IMR-90 (cell line): Measurements from ENCODE around the gene SMIM22. TPM values are rescaled to one million over a fixed set of nuclear protein-coding genes. Genes with fewer than 3 reads are reported as not detected.

Experiments used
- ATAC-seq: fragments of 200-7000 bp; cut with Tn5 transposase; 2 replicates; pipeline ENCODE4 v1.9.1; 2020; ENCODE audit warnings: low read depth, mild to moderate bottlenecking, moderate library complexity
- BruUV-seq: library from RNA; stranded (reverse); fragments of 400-500 nt; replicated peaks from 2 replicates; lab custom pipeline; 2021; lab: Mats Ljungman, UMichigan
- CTCF ChIA-PET: fragments of 300-600 bp; formaldehyde crosslinking; extraction: SDS; loops from one replicate; lab custom pipeline; 2021; ENCODE audit warnings: antibody characterized with exemption; lab: Yijun Ruan, JAX
- POLR2A ChIA-PET: fragments of 300-600 bp; sonication (Branson Sonifier 250); formaldehyde crosslinking; loops from one replicate; lab custom pipeline; 2022; ENCODE audit warnings: antibody characterized with exemption; ENCODE audit not compliant: unreplicated experiment; lab: Charles Lee
- DNase-seq: peaks from one replicate; pipeline ENCODE4 v3.0.0; 2013
- H2AFZ ChIP-seq: replicated peaks from 2 replicates; pipeline ENCODE3; 2013; ENCODE audit warnings: low read length, mild to moderate bottlenecking; ENCODE audit not compliant: poor library complexity
- H2AK5ac ChIP-seq: 2 replicates; pipeline ENCODE4 v1.6.1; 2013; ENCODE audit warnings: low read depth, low read length, inconsistent platforms
- H2AK9ac ChIP-seq: replicated peaks from 2 replicates; pipeline ENCODE3; 2013; ENCODE audit warnings: mild to moderate bottlenecking, low read depth, low read length, moderate library complexity; ENCODE audit not compliant: poor library complexity
- H2BK120ac ChIP-seq: 2 replicates; pipeline ENCODE4 v1.6.1; 2013; ENCODE audit warnings: low read depth, low read length, inconsistent platforms
- H2BK15ac ChIP-seq: 3 replicates; pipeline ENCODE4 v1.6.1; 2013; ENCODE audit warnings: low read depth, low read length, inconsistent platforms
- H2BK20ac ChIP-seq: 2 replicates; pipeline ENCODE4 v1.6.1; 2013; ENCODE audit warnings: low read depth, mild to moderate bottlenecking, inconsistent platforms, low read length, moderate library complexity
- H2BK5ac ChIP-seq: 2 replicates; pipeline ENCODE4 v1.6.1; 2013; ENCODE audit warnings: mild to moderate bottlenecking, low read depth, low read length, inconsistent platforms; ENCODE audit not compliant: poor library complexity, severe bottlenecking
- H3K14ac ChIP-seq: replicated peaks from 2 replicates; pipeline ENCODE4 v1.6.1; 2013; ENCODE audit warnings: low read depth, low read length, inconsistent platforms
- H3K18ac ChIP-seq: 2 replicates; pipeline ENCODE4 v1.6.1; 2013; ENCODE audit warnings: low read depth, low read length, control low read depth
- H3K23ac ChIP-seq: 2 replicates; pipeline ENCODE4 v1.6.1; 2013; ENCODE audit warnings: low read depth, low read length, inconsistent platforms
- H3K27ac ChIP-seq: 2 replicates; pipeline ENCODE4 v1.5.1; 2013; ENCODE audit warnings: mild to moderate bottlenecking, control low read depth, low read length; ENCODE audit not compliant: insufficient read depth
- H3K27me3 ChIP-seq: 2 replicates; pipeline ENCODE4 v1.6.1; 2013; ENCODE audit warnings: low read length; ENCODE audit not compliant: control insufficient read depth, insufficient read depth
- H3K36me3 ChIP-seq: 2 replicates; pipeline ENCODE4 v1.6.1; 2013; ENCODE audit warnings: low read length, mixed read lengths; ENCODE audit not compliant: control insufficient read depth, insufficient read depth
- H3K4ac ChIP-seq: 2 replicates; pipeline ENCODE4 v1.6.1; 2013; ENCODE audit warnings: low read depth, low read length, inconsistent platforms
- H3K4me1 ChIP-seq: 2 replicates; pipeline ENCODE4 v1.6.1; 2013; ENCODE audit warnings: low read length, mixed read lengths; ENCODE audit not compliant: control insufficient read depth, insufficient read depth
- H3K4me2 ChIP-seq: 2 replicates; pipeline ENCODE4 v1.6.1; 2013; ENCODE audit warnings: low read depth, mild to moderate bottlenecking, control low read depth, low read length, moderate library complexity
- H3K4me3 ChIP-seq: 2 replicates; pipeline ENCODE4 v1.5.1; 2013; ENCODE audit warnings: low read depth, mild to moderate bottlenecking, control low read depth, low read length, moderate library complexity; ENCODE audit not compliant: insufficient read depth
- H3K56ac ChIP-seq: 2 replicates; pipeline ENCODE4 v1.6.1; 2013; ENCODE audit warnings: low read length, inconsistent platforms; ENCODE audit not compliant: insufficient read depth; ENCODE audit errors: extremely low read depth
- H3K79me1 ChIP-seq, 2 experiments: 2 replicates each; pipeline ENCODE4 v1.6.1; 2013; ENCODE audit warnings: low read length in 2 of 2, inconsistent platforms in 1 of 2, low read depth in 1 of 2
- H3K9ac ChIP-seq: 2 replicates; pipeline ENCODE4 v1.6.1; 2013; ENCODE audit warnings: low read depth, low read length, control low read depth
- H3K9me1 ChIP-seq: 2 replicates; pipeline ENCODE4 v1.6.1; 2013; ENCODE audit warnings: low read length, inconsistent platforms; ENCODE audit not compliant: insufficient read depth
- H3K9me3 ChIP-seq: 2 replicates; pipeline ENCODE4 v1.6.1; 2013; ENCODE audit warnings: low read length; ENCODE audit not compliant: control insufficient read depth, insufficient read depth
- H4K20me1 ChIP-seq: 2 replicates; pipeline ENCODE4 v1.6.1; 2013; ENCODE audit warnings: low read length, inconsistent platforms; ENCODE audit not compliant: insufficient read depth
- H4K5ac ChIP-seq: 2 replicates; pipeline ENCODE4 v1.6.1; 2013; ENCODE audit warnings: mild to moderate bottlenecking, low read depth, low read length, control low read depth
- H4K8ac ChIP-seq, 2 experiments: 2 replicates each; pipeline ENCODE4 v1.6.1; 2013; ENCODE audit warnings: low read depth in 2 of 2, low read length in 2 of 2, control low read depth in 1 of 2, inconsistent platforms in 1 of 2
- H4K91ac ChIP-seq: 2 replicates; pipeline ENCODE4 v1.6.1; 2013; ENCODE audit warnings: low read depth, low read length, inconsistent platforms; ENCODE audit not compliant: insufficient read depth
- CEBPB ChIP-seq: IDR thresholded peaks from 2 replicates; pipeline ENCODE4 v1.6.1; 2012; ENCODE audit warnings: low read depth, low read length, improper control_type of control experiment
- FOS ChIP-seq: fragments of 150-350 bp; IDR thresholded peaks from 2 replicates; pipeline ENCODE4 v1.6.1; 2016; ENCODE audit warnings: low read depth, low read length
- MXI1 ChIP-seq: IDR thresholded peaks from 2 replicates; pipeline ENCODE4 v1.6.1; 2012; ENCODE audit warnings: low read depth, mild to moderate bottlenecking, low read length, moderate library complexity, borderline replicate concordance
- WGBS, 2 experiments: methylation state at CpG; one replicate each; pipeline versions ENCODE4 v1.1.5 to v1.1.7; 2013; ENCODE audit warnings: missing lambda C conversion rate in 2 of 2; ENCODE audit not compliant: insufficient read length in 1 of 2; ENCODE audit errors: extremely low coverage in 2 of 2; 5-methylcytosine and 5-hydroxymethylcytosine counted together
- dilution Hi-C: fragments of 300-500 bp; cut with HindIII; formaldehyde crosslinking; loops from one replicate; pipeline ENCODE4 v1.14.3; 2018; ENCODE audit warnings: low sequenced_read_pairs; ENCODE audit not compliant: unreplicated experiment
- in situ Hi-C: fragments of 300-500 bp; cut with MboI; formaldehyde crosslinking; loops from 3 replicates; pipeline ENCODE4 v1.14.3; 2019; ENCODE audit warnings: low sequenced_read_pairs, inconsistent platforms, mixed read lengths
- intact Hi-C: fragments of 100-400 bp; cut with micrococcal nuclease; formaldehyde crosslinking; loops from 2 replicates; pipeline ENCODE4 v1.10.0; 2022
- polyA plus RNA-seq, 3 experiments: library from polyadenylated mRNA; depleted of rRNA; stranded (reverse); fragments of >200 nt; gene quantifications; 2 replicates each; pipeline ENCODE4 v1.2.3, GENCODE V29; 2012; ENCODE audit warnings: low replicate concordance in 1 of 3
- total RNA-seq: library from RNA; depleted of rRNA; stranded (reverse); fragments of >200 nt; gene quantifications from 2 replicates; pipeline ENCODE4 v1.2.3, GENCODE V29; 2012

SMIM22 gene
- total and polyA plus RNA-seq, 2 of the 4 experiments (the other 2 are of a cell fraction) = not detected

DNA sequence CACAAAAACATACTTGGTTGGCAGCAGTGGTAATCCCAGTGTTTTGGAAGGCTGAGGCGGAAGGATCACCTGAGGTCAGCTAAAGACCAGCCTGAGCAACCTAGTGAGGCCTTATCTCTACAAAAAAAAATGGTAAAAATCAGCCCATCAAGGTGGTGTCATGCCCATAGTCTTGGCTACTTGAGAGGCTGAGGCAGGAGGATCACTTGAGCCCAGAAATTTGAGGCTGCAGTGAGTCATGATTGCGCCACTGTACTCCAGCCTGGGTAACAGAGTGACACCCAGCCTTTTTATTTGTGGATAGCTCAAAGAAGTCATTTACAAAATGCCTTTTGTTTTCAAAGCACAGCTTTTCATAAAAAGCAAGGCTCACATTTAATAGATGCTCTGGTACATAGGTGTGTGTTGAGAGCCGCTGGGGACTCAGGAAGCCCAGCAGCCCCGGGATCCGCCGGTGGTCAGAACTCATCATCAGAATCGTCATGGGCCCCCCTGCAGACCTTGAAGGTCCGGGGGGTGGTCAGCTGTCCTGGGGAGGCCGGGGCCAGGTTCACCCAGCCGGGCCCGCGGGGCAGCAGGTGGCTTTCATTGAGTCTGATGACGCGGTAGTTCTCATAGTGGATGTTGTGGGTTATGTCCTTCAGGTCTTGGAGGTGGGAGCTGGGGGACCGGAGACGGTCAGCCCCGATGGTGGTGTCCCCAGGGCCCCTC lies 17.7 kb upstream of the SMIM22 start:
- WGBS, 2 experiments = 66% methylated on average over 7 of the region's 17 CpGs; no CpG with 5 or more reads in 1 of the 2 experiments
- H2BK20ac ChIP-seq = no peak overlapping the region
- ChIA-PET CTCF (no interaction called here), POLR2A (no interaction called here)
- no peak overlapping the region for H4K8ac ChIP-seq
- H3K79me1 ChIP-seq = no peaks in the 10 kb centered on the region
- H2AK9ac ChIP-seq = no peak overlapping the region
- H3K56ac ChIP-seq = no peak overlapping the region
- H2AK5ac ChIP-seq = no peak overlapping the region
- no TSS peak for BruUV-seq
- DNase-seq (no peak), ATAC-seq (no peak)
- in situ Hi-C loops (no loop called here), dilution Hi-C loops (no loop called here), intact Hi-C loops (no loop called here)
- H3K9ac ChIP-seq = no peak overlapping the region
- no peak overlapping the region for H4K91ac ChIP-seq
- H2BK120ac ChIP-seq = no peak overlapping the region
- H3K14ac ChIP-seq = no peak overlapping the region
- no peaks in the 10 kb centered on the region for H3K9me3 ChIP-seq
- H2BK5ac ChIP-seq = no peak overlapping the region
- no peak overlapping the region for H3K4ac ChIP-seq
- no peaks in the 10 kb centered on the region for H4K20me1 ChIP-seq
- no peak overlapping the region for H3K18ac ChIP-seq
- H3K4me3 ChIP-seq = no peak overlapping the region
- no peaks in the 10 kb centered on the region for H3K9me1 ChIP-seq
- no peak overlapping the region for H3K23ac ChIP-seq
- no peaks in the 10 kb centered on the region for H3K36me3 ChIP-seq
- TF ChIP-seq FOS (no peak), CEBPB (peak; percentile 45), MXI1 (no peak)
- no peak overlapping the region for H2BK15ac ChIP-seq
- no peak overlapping the region for H3K27ac ChIP-seq
- 0 out of 2 replicates have a peak, but pooled peaks cover 2% of the 10 kb centered on the region for H3K27me3 ChIP-seq
- no peak overlapping the region for H2AFZ ChIP-seq
- no peak overlapping the region for H3K4me2 ChIP-seq
- H4K5ac ChIP-seq = no peak overlapping the region
- no peaks in the 10 kb centered on the region for H3K4me1 ChIP-seq
